ENCODE results near the gene ANO1.

ANO1 gene

DNA sequence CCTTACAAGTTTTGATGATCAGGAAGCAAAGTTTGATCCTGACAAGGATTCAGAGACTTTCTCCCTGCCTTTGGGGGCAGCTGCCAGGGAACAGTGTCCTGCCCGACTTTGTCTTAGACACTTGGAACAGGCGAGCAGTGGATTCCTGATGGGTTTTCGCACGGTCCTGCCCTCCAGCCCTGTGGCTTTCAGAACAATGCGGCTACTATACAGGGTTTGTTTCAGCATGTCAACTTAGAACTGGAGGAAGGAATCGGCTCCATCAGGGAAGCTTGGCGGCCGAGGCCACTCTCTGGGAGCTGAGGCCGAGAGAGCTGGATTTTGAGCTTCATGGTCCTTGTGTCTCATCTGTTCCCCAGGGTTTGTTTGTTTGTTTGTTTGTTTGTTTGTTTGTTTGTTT lies 11.5 kb downstream of the ANO1 start:
- no peak overlapping the region for H3K4me3 ChIP-seq (ENCODE audit: control insufficient read depth, low read depth, low read length)
- TF ChIP-seq, protein P1, sequence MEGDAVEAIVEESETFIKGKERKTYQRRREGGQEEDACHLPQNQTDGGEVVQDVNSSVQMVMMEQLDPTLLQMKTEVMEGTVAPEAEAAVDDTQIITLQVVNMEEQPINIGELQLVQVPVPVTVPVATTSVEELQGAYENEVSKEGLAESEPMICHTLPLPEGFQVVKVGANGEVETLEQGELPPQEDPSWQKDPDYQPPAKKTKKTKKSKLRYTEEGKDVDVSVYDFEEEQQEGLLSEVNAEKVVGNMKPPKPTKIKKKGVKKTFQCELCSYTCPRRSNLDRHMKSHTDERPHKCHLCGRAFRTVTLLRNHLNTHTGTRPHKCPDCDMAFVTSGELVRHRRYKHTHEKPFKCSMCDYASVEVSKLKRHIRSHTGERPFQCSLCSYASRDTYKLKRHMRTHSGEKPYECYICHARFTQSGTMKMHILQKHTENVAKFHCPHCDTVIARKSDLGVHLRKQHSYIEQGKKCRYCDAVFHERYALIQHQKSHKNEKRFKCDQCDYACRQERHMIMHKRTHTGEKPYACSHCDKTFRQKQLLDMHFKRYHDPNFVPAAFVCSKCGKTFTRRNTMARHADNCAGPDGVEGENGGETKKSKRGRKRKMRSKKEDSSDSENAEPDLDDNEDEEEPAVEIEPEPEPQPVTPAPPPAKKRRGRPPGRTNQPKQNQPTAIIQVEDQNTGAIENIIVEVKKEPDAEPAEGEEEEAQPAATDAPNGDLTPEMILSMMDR (IDR thresholded peaks at IDR 0.05; ENCODE audit: control insufficient read depth, insufficient read depth, low read depth, low read length, missing control alignments), result no peak
- no peak for DNase-seq (ENCODE audit: low read depth)

DNA sequence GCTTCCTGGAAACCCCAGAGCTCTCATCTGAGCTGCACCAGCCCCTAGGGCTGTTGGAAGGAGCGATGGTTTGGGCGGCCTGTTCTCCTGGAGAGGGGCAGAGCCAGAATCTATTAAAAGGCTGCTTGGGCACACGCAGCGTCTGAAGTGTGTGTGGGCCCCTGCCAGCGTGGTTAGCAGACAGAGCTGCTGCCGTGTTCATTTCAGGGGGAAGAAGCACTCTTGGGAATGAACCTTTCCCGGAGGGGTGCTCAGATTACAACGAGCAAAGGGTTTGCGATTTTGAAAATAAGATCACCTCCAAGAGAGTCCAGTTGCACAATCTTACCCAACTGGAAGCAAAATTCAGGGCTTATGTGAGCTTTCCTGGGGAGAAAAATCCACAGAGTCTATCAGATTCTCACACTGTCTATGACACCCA lies 12.9 kb downstream of the ANO1 start:
- TF ChIP-seq, protein P1 (IDR thresholded peaks at IDR 0.05; ENCODE audit: control insufficient read depth, insufficient read depth, low read depth, low read length, missing control alignments), result no peak
- peak; percentile 34 for DNase-seq (ENCODE audit: low read depth)

DNA sequence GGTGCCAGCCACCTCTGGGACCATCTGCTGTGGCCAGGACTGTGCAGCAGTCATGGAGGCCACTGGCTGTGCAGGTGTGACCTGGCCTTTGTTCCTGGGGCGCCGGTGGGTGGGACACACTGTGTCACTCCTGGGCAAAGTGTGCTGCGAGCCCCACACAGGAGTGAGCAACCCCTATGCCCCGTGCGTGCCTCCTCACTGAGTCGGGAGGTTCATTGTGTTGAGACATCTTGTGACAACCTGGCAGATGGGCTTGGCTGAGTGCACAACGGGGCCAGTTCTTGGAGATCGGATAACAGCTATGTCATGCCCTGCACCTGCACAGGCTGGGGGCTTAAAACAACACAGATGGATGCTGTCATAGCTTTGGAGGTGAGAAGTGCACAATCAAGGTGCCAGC lies 13.5 kb downstream of the ANO1 start:
- TF ChIP-seq, protein P1 (IDR thresholded peaks at IDR 0.05; ENCODE audit: control insufficient read depth, insufficient read depth, low read depth, low read length, missing control alignments), result no peak
- no peak overlapping the region for H3K4me3 ChIP-seq (ENCODE audit: control insufficient read depth, low read depth, low read length)
- DNase-seq (ENCODE audit: low read depth), result no peak

More for the DNA sequence above, 12.9 kb downstream of the ANO1 start:
- H3K4me3 ChIP-seq (ENCODE audit: control insufficient read depth, low read depth, low read length), result no peak overlapping the region

DNA sequence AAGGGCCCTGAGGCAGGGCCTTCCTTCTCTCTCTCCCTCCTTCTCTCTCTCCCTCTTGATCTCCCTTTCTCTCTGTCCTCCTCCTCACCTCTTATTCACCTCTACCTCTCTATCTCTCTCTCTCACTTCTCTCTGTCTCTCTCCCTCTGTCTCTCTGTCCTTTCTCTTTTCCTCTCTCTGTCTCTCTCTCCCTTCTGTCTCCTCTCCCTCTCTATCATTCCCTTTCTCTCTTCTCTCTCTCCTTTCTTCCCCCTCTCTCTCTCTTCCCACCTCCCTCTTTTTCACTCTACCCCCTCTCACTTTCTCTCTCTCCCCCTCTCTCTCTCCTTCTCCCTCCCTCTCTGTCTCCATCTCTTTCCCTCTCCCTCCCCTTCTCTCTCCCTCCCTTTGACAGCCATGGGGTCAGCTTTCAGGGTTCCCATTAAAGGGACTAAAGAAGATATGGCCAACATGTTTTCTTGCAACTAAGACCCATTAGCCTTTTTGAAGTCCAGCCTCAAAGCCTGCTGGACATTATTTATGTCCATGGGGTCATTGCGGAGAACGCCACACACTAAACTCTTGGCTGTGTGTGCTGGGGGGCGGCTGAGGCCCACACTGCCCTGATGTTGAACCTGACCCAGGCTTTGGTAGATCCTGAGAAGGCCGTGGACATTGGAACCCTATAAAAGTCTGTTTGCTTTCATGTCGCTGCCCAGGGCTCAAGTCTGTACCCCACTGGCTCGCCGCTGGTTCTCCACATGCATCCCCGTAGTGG lies 15.0 kb downstream of the ANO1 start:
- DNase-seq (ENCODE audit: low read depth), result no peak
- TF ChIP-seq, protein P1 (IDR thresholded peaks at IDR 0.05; ENCODE audit: control insufficient read depth, insufficient read depth, low read depth, low read length, missing control alignments), result no peak

DNA sequence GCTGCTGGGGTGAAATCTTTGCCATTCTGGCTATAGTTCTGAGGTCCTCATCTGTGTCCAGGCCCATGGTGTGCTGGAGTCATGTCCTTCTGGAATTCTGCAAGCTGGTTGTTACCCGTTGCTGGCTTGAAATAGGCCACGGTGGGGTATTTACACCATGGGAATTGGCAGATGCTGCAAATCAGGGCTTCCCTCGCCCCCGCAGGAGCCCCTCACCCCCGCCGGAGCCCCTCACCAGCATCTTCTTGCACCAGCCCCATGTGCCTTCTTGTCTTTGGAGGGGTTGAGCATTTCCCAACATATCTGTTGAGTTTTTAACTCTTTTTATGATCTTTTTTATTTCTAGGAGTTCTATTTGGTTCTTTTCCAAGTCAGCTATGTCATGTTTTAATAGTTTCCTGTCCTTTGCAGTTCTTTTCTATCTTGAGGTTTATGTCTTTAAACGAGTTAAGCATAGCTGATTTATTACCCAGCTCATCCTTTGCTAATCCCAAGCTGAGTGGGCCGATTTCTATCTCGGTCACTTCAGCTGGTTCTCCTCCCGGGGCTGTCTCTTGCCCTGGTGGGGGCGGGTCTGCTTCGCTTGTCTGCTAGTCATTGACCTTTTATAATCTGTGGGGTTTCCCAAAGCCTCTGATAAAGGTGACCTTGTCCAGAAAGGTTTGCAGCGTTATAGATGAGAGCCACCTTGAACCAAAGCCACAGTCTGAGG lies 17.6 kb downstream of the ANO1 start:
- TF ChIP-seq, protein P1 (IDR thresholded peaks at IDR 0.05; ENCODE audit: control insufficient read depth, insufficient read depth, low read depth, low read length, missing control alignments), result no peak
- peak; percentile 43 for DNase-seq (ENCODE audit: low read depth)
- H3K4me3 ChIP-seq (ENCODE audit: control insufficient read depth, low read depth, low read length), result no peak overlapping the region

More for the DNA sequence above, 15.0 kb downstream of the ANO1 start:
- H3K4me3 ChIP-seq (ENCODE audit: control insufficient read depth, low read depth, low read length), result no peak overlapping the region

DNA sequence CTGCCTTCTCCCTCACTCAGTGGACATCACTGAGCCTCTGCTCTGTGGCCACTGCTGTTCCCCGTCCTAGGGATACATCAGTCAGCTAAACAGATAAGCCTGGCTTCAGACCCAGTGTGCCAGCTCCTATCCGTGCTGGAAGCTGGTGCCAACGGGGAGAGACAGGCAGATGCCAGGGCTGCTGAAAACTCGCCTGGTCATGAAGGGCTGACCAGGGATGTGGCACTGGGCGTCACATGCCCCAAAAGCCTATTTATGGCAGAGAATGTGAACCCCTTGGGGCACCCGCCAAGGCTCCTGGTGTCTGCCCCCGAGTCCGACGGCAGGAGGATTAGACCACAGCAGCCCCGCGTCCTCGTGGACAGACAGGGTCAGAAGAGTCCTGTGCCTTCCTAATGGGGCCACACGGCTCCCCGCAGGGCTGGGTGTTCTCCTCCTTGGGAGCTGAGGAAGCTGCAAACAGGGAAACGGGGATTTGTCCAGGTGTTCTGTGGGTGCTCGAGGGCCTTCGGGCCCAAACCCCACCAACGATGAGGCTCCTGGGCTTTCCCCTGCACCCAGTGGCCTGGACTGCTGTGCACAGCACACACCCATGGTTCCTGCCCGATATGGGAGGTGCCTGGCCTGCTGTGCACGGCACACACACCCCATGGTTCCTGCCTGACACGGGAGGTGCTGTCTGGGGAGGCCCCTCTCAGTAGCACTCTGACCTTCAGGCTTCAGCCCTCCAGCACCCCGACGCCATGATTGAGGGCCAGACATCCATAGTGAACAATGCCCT lies 19.9 kb downstream of the ANO1 start:
- no peak for DNase-seq (ENCODE audit: low read depth)

More for the DNA sequence above, 19.9 kb downstream of the ANO1 start:
- TF ChIP-seq, protein P1 (IDR thresholded peaks at IDR 0.05; ENCODE audit: control insufficient read depth, insufficient read depth, low read depth, low read length, missing control alignments), result no peak
- no peak overlapping the region for H3K4me3 ChIP-seq (ENCODE audit: control insufficient read depth, low read depth, low read length)
